Stimulated activated CD8-positive, alpha-beta memory T cell treated with anti-CD3 and anti-CD28 coated beads, Interleukin-15, amount 100 ng/mL, for 24 hours (primary cell): ENCODE data around the gene TRABD2B.

Source experiments
- DNase-seq: peaks from one replicate; pipeline ENCODE4 v3.0.0-alpha.2; 2020; ENCODE audit warnings: low read depth

TRABD2B gene

GRCh38 chr1:47907177-47907528, 90.0 kb downstream of the TRABD2B start:
- no peak for DNase-seq

GRCh38 chr1:47906527-47907176, 90.5 kb downstream of the TRABD2B start:
- DNase-seq: no peak

GRCh38 chr1:47906009-47906432, 91.2 kb downstream of the TRABD2B start:
- DNase-seq: no peak

- no peak for DNase-seq
Observed at GRCh38 chr1:47903723-47904122, 93.5 kb downstream of the TRABD2B start.

- no peak for DNase-seq
Observed at GRCh38 chr1:47901001-47901575, 96.1 kb downstream of the TRABD2B start.

- DNase-seq: no peak
Observed at GRCh38 chr1:47898133-47898845, 98.9 kb downstream of the TRABD2B start.

- no peak for DNase-seq
Observed at GRCh38 chr1:47895279-47896125, 101.7 kb downstream of the TRABD2B start.

GRCh38 chr1:47894410-47895278, 102.5 kb downstream of the TRABD2B start:
- no peak for DNase-seq

- no peak for DNase-seq
Observed at GRCh38 chr1:47893412-47893811, 103.8 kb downstream of the TRABD2B start.

- DNase-seq: no peak
Observed at GRCh38 chr1:47890779-47891178, 106.4 kb downstream of the TRABD2B start.

GRCh38 chr1:47888294-47888629, 108.9 kb downstream of the TRABD2B start:
- DNase-seq: no peak

- DNase-seq: no peak
Observed at GRCh38 chr1:47887475-47888293, 109.5 kb downstream of the TRABD2B start.

GRCh38 chr1:47887060-47887459, 110.1 kb downstream of the TRABD2B start:
- no peak for DNase-seq

GRCh38 chr1:47886141-47886540, 111.0 kb downstream of the TRABD2B start:
- no peak for DNase-seq

GRCh38 chr1:47885062-47885830, 111.9 kb downstream of the TRABD2B start:
- no peak for DNase-seq

GRCh38 chr1:47883963-47884362, 113.2 kb downstream of the TRABD2B start:
- DNase-seq: no peak

- no peak for DNase-seq
Observed at GRCh38 chr1:47881505-47882442, 115.4 kb downstream of the TRABD2B start.

- no peak for DNase-seq
Observed at GRCh38 chr1:47876587-47876963, 120.6 kb downstream of the TRABD2B start.
